Measurements from ENCODE around the gene SLC7A6OS.

SLC7A6OS gene

DNA sequence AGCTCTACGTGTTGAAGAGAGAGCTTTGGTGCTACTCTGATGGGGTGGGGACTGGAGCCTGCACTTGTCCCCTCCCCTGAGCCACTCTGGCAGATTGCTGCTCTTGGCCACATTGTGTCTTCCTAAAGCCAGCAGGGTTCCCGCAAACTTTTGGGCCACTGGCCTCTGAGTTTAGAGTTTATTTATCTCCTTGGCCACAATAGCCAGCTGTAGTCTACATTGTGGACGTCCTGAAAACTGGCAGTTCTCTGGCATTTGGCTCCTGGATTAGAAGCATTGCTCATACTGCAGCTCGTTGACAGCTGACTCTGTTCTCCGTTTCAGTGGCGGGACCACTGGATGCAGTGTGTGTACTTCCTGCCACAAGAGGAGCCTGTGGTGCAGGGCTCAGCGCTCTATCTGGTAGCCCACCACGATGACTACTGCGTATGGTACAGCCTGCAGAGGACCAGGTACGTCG is 34.6 kb upstream of the SLC7A6OS start:
- in situ Hi-C loops (cut with MboI; ENCODE audit: low sequenced_read_pairs): no loop called here

DNA sequence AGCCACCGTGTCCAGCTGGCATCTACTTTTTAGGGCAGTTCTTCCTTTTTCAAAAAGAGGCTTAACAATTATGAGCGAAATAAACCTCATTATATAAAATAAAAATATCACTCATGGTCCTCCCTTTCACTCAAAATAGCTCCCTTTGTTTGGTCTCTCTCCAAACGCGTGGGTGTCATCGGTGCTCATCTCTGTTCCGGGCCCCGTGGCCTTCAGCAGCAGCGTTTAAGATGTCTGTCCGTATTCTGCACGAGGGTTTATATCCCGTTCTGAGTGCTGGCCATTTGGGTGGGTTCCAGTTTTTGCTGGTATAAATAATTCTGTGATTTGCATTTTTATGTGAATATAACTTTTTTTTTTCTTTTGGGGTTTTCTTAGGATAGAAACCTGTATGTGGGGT is 33.5 kb upstream of the SLC7A6OS start:
- in situ Hi-C loops (cut with MboI; ENCODE audit: low sequenced_read_pairs): no loop called here

DNA sequence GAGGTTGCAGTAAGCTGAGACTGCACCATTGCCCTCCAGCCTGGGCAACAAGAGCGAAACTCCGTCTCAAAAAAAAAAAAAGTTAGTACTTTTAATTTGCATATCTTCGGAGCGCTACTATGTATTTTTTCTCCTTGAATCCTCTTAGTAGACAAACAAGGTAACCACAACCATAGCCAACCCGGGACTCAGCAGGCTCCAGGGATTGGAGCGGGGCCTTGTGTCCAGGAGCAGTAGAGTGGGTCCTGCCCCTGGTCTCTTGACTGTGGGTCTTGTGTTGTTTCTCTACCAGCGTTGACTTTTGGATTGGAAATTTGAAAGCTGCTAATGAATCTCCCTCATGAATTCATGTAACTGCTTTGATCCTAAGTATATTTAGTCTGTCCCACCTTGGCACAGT is 32.4 kb upstream of the SLC7A6OS start:
- in situ Hi-C loops (cut with MboI; ENCODE audit: low sequenced_read_pairs): no loop called here

DNA sequence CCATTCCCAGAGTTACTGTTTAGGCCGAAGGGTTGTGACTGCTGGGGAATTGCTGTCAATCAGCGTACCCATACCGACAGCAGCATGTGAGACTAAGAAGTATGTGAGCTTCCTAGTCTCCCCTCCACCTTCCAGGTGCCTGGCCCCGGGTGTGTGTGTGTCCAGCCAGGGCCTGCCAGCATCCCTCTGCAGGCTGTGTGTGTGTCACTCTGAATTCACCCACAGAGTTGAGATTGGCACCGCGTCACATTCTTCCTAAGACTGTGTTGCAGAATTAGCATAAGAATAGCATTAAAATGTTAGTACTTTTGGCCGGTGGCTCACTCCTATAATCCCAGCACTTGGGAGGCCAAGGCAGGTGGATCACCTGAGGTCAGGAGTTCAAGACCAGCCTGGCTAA is 31.9 kb upstream of the SLC7A6OS start:
- in situ Hi-C loops (cut with MboI; ENCODE audit: low sequenced_read_pairs): no loop called here

DNA sequence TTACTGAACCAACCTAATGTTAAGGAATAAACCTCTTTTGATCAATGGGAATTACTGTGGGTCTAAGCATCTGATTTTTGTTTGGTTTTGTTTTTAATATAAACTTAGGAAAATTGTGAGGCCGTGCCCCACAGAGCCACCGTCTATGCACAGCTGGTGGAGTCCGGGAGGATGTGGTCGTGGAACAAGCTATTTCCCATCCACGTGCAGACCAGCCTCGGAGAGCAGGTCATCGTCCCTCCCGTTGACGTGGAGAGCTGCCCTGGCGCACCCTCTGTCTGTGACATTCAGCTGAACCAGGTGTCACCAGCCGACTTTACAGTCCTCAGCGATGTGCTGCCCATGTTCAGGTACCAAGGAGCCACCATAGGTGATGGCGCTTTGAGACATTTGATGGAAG is 28.5 kb upstream of the SLC7A6OS start:
- in situ Hi-C loops (cut with MboI; ENCODE audit: low sequenced_read_pairs): no loop called here

DNA sequence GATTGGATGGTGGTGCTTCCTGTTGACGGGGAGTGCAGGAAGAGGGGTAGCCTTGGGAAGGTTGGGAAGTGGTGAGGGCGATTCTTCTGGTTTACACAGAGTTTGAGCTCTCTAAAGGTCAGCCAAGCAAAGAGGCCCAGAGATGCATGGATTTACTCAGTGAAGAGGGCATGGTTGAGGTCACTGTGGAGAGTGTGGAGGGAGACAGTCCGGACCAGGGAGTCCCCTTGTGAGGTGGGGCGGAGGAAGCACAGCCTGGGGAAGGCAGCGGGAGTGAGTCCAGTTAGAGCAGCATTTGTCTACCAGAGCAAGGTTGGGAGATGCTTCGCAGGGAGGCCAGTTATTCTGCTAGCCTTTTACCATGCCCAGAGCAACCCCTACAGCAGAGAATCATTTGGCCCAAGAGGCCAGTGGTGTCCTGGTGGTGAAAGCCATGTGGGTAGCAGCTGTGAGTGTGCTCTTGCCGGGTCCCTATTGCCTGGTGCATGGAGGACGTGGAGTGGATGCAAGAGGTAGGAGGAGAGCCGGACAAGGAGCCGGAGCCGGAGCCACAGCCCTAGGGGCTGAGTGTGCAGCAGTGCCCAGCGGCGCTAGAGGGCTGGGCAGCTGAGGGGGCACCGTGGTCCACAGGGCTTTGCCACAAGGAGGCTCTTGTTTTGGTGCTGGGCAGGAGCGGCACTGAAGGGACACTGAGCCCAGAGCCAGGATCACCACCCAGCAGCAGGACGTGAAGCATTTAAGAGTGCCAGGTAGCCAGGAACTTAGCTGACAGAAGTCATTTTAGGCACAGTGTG is 27.8 kb upstream of the SLC7A6OS start:
- in situ Hi-C loops (cut with MboI; ENCODE audit: low sequenced_read_pairs): no loop called here

DNA sequence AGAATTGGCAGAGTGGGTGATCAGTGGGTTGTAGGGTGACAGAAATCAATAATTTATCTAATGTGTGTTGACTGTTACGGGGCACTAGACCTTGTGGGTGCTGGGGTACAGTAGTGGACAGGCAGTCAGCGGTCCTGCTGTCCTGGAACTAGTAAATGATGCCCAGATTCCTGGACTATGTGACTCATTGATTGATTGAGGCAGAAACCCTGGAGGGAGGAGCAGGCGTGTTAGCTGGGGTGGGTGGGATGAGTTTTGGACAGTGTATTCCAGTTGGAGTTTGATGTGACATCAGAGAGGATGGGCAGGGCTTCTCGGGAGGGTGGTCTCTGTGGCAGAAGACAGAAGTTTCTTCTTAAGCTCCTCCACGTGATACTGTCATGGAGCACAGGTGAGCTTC is 24.4 kb upstream of the SLC7A6OS start:
- in situ Hi-C loops (cut with MboI; ENCODE audit: low sequenced_read_pairs): no loop called here

DNA sequence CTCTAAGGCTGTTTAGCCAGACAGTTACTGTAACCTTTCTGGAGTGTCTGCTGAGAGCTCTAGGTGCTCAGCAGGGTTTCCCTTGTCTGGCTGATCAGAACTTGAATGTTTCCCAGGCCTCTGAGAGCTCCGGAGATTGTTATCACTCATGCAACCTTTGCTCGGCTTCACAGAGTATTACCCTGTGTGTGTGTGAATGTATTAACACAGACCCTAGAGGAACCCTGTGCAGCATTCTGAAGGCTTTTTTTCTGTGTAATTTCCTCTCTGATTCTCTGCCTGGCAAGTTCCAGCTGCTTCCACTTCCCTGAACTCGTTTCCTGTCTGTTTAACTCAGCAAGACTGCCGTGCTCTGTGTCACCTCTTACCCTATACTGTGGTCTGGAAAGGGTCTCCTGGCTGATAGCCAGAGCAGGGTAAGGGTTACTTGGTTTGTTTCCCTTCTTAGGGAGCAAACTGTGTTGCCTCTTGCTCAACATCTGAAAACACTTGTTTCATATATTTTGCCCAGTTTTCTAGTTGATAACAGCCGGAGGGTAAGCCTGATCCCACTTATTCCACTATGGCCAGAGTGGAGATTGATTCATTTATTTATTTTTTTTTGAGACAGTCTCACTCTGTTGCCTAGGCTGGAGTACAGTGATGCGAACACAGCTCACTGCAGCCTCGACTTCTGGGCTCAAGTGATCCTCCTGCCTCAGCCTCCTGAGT is 21.8 kb upstream of the SLC7A6OS start:
- in situ Hi-C loops (cut with MboI; ENCODE audit: low sequenced_read_pairs): no loop called here

DNA sequence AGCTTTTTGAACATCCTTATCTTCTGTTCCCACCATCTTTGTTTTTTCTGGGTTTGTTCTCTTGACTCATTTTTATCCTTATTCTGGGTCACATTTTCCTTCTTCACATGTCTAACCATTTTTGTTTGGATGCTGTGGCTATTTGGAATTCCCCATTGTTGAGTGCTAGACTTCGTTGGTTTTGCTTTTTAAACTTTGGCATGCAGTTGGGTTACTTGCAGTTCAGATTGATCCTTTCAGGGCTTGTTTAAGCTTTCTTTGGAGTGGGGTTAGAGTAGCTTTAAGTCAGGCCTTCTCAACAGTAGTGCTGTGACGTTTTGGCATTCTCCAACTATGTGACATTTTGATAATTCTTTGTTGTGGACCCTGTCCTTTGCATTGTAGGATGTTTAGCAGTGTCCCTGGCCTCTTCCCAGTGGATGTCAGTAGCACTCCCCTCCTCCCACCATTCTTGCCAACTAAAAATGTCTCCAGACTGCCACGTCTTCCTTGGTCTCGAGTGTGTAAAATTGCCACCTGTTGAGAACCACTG is 21.2 kb upstream of the SLC7A6OS start:
- in situ Hi-C loops (cut with MboI; ENCODE audit: low sequenced_read_pairs): no loop called here

DNA sequence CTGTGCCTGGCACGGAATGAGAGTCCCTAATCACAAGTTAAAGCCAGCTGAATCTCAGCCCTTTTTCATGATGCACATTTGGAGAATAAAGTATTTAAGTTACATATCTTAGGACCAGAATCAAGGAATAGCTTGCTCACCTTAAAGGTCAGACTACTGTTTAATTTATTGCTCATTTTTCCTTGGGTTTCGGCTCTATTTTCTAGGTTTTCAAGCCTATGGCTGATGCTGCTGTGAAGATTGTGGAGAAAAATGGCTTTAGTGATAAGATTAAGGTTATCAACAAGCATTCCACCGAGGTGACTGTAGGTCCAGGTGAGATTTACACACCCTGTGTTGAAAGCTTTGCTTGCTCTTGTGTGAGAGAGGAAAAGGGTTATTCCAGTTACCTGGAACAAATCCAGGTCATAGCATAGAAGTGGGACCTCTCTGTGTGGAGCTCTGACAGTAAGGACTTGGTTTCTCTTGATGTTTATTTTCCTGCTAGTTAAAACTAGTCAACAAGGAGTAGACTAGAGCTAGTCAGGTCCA is 18.2 kb upstream of the SLC7A6OS start:
- in situ Hi-C loops (cut with MboI; ENCODE audit: low sequenced_read_pairs): no loop called here

DNA sequence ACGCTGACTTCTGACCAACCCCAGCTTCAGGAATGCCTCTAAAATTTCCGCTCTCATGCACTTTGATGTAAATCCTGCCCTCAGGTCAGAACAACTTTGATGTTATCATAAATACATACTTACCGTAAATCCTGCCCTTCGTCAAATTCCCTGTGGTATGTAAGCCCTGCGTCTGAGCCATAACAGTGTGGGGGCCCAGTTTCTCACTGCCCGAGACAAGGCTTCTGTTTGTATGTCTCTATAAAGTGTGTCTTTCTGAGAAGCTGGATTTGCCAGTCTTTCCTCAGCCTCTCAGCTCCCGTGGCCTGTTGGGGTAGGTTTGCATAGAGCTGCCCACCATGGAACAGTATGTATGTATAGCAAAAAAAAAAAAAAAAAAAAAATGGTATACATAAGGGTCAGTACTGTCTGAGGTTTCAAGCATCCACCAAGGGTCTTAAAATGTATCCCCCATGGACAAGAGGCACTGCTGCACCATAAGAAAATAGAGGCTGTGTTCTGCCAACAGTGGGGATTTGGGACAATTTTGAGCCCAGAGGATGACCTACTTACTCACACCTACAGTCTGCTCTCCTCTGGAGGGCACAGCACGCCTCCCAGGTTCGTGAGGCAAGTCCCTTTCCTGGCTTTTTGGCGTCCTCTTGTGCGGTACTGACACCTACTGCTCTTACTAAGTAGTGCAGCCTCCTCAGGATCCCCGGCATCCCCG is 17.6 kb upstream of the SLC7A6OS start:
- in situ Hi-C loops (cut with MboI; ENCODE audit: low sequenced_read_pairs): no loop called here

DNA sequence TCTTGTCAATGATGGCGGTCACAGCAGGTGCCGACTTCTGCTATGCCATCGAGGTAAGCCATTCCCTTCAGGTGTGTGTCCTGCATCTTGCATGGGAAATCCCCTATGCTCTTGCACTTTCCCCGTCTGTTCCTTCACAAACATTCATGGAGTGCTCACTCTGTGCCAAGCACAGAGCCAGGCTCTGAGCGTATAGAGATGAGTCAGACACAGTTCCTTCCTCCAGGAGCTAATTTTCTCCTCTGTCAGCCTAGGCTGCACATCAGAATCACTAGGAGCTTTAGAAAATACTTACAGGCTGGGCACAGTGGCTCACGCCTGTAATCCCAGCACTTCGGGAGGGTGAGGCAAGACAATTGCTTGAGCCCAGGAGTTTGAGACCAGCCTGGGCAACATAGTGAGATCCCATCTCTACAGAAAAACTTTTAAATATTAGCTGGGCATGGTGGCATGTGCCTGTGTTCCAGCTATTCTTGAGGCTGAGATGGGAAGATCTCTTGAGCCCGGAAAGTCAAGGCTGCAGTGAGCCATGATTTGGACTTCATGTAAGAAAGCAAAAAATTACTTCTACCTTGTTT is 14.1 kb upstream of the SLC7A6OS start:
- in situ Hi-C loops (cut with MboI; ENCODE audit: low sequenced_read_pairs): no loop called here

DNA sequence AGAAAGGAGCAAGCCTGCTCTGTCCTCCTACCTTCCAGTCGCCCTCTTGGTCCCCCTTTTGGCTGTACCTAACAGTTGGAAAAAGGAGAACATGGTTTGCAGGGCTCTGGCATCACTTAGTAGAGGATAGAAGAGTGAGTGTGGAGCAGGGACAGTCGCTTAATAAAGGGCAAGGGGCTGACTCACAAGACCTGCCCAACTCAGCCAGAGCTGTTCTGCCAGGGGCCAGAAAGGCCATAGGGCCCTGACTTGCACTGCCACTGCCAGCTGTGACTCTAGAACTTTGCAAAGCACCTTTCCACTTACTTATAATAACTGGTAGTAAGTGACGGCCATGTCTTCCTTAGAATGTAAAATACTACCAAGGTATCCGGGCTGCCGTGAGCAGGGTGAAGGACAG is 13.6 kb upstream of the SLC7A6OS start:
- in situ Hi-C loops (cut with MboI; ENCODE audit: low sequenced_read_pairs): no loop called here

DNA sequence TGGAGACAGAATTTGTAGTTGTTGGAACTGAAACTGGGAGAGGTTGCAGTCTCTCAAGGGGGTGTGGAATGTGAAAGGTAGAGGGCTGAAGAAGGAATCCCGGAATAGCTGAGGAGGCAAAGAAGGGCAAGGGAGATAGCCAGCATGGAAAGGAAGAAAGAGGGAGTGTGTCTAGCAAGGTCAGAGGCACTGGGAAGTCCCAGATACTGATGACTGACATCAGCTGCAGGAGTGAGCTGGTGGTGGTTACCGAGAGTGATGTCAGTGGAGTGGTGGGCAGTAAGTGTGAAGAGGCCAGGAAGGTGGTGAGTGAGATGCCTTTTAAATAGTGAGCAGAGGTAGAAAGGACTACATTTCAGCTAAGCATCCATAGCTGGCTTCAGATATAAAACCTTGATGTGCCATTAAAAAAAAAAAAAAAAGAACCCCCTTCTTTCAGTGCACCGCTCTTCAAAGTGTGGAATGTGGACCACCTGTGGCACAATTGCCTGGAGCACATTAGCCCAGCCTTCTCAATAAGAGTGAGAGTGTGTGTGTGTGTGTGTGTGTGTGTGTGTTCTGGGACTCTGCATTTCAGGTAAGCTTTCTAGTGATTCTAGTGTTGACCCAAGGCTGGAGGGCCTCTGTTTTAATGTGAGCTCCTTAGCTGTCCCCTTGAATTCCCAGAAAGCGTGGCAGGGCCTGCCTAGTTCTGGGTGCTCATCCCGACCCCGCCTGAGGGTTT is 8.6 kb upstream of the SLC7A6OS start:
- in situ Hi-C loops (cut with MboI; ENCODE audit: low sequenced_read_pairs): no loop called here

DNA sequence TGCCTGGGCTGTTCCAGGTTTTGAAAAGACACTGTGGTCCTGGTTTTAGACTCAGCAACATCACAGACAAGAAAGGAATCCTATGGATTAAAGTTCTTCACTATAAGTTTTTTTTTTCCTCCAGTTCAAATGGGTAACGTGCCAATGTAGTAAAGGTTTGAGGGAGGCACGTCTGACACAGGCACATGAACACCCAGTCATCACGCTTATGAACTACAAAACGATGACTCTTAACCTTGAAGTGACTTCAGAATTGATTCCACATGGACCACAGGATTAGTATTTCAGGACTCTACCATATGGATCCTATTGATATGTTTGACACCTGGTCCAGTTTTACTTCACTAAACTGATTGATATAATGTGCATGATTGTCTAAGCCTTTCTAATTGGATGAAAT is 2.4 kb upstream of the SLC7A6OS start:
- in situ Hi-C loops (cut with MboI; ENCODE audit: low sequenced_read_pairs): no loop called here

DNA sequence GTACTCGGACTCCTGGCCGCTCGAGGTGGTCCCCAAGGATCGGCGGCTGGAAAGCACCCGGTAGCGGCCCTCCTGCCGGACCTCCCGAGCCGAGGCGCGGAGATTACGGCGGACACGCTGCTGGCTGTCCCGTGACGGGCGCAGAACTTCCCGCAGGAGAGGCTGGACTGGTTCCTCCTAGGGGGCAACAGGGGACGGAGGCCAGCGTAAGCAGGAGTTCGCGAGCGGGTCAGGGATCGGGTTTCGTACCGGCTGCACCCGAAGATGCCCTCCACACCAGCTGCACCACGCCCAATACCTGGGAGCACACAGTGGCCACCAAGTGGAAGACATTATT is 341 bp downstream of the SLC7A6OS start:
- in situ Hi-C loops (cut with MboI; ENCODE audit: low sequenced_read_pairs): no loop called here

DNA sequence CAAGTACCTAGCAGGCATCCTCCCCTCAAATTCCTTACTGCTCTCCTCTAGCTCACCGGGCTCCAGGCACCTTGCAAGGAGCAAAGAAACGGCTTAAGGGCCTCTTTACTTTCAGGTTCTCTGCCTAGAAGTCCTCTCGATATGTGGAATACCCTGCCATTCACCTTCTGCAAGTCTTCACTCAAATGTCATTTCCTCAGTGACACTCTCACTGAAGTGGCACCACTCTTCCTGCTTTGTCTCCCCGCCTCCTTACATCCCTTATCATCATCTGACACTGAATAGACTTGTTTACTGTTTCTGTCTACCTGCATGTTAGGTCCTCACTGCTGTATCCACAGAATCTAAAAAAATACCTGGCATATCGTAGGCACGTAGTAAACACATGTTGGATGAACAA is 947 bp downstream of the SLC7A6OS start:
- in situ Hi-C loops (cut with MboI; ENCODE audit: low sequenced_read_pairs): loop anchor here (5.0 kb wide), 1 partner anchor 37 kb away; no protein-coding TSS in a partner anchor

DNA sequence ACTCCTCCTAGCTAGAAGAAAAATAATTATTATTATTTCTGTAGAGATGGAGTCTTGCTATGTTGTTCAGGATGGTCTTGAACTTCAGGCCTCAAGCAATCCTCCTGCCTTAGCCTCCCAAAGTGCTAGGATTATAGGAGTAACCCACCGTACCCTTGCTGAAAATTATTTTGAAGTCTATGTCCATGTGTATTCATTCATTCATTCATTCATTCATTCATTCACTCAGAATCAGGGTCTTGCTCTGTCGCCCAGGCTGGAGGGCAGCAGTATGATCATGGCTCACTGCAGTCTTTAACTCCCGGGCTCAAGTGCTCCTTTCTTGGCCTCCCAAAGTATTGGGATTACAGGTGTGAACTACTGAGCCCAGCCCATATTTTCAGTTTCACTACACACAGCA is 4.1 kb downstream of the SLC7A6OS start:
- in situ Hi-C loops (cut with MboI; ENCODE audit: low sequenced_read_pairs): loop anchor here (5.0 kb wide), 1 partner anchor 34 kb away; no protein-coding TSS in a partner anchor

DNA sequence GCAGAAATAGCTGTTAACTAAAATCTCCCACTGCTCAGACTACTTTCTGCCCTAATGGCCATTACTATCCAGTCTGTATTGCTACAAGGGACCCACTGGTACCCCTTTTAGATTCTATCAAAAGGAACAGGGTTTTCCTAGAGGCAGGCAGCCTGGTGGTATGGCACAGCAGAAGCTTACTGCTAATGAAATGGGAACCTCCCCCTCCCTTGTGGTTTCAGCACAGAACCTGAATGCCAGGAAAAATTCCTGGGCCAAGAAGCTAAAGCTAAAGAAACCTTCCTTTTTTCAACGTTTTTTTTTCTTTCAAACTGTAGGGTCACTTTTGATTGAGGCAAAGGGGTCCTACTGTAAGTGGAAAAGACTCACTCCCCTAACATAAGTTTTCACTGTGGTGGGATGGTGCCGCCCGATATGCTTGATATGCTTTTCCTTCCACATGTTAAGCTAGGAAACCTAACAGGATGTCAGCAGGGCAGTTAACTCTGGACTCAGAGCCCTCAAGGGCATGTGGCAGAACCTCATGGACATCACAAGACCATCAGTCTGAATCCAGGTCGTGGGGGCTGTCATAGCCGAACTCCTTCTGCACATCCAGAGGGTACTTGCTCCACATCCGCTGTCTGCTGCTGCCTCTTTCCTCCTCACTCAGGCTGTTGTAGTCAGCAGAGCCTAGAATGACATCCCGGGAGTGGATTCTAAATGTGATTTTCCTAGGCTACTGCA is 9.8 kb downstream of the SLC7A6OS start:
- in situ Hi-C loops (cut with MboI; ENCODE audit: low sequenced_read_pairs): no loop called here
